Tibial artery (tissue), 4 donors: Measurements from ENCODE around the gene TGFB1.

ENCODE experiments used
- DNase-seq, 2 donors: peaks; one replicate each; pipeline ENCODE4 v3.0.0-alpha.2; 2019
- H3K27ac ChIP-seq, 2 donors: fragments of 200-600 bp; sonication (generic) in 1 of 2; 1 replicate in 1 of 2; 2 replicates in 1 of 2; pipeline ENCODE4 v1.5.1; 2018 to 2019; ENCODE audit warnings: mild to moderate bottlenecking in 1 of 2
- H3K27me3 ChIP-seq, 2 donors: fragments of 200-600 bp; sonication (generic) in 1 of 2; one replicate each; pipeline versions ENCODE4 v1.5.1 to v1.6.0; 2016 to 2019
- H3K36me3 ChIP-seq, 3 donors: fragments of 200-600 bp; sonication (generic) in 2 of 3; one replicate each; pipeline ENCODE4 v1.5.1; 2016 to 2019; ENCODE audit warnings: mild to moderate bottlenecking in 2 of 3
- H3K4me1 ChIP-seq, 4 donors: fragments of 200-600 bp; sonication (generic) in 2 of 4; 1 replicate in 3 of 4; 2 replicates in 1 of 4; pipeline ENCODE4 v1.5.1; 2016 to 2019
- H3K4me3 ChIP-seq, 2 donors: fragments of 200-600 bp; sonication (generic) in 1 of 2; 1 replicate in 1 of 2; 2 replicates in 1 of 2; pipeline ENCODE4 v1.5.1; 2018 to 2019; ENCODE audit warnings: mild to moderate bottlenecking in 2 of 2
- H3K9me3 ChIP-seq, 3 donors: fragments of 200-600 bp; sonication (generic) in 1 of 3; one replicate each; pipeline ENCODE4 v1.5.1; 2016 to 2019
- intact Hi-C: fragments of 100-400 bp; cut with DNase I; formaldehyde crosslinking; loops from one replicate; pipeline ENCODE4 v1.15.0; 2023; ENCODE audit warnings: low total_unique reads
- TF ChIP-seq, protein P1 (sequence below), 2 experiments: fragments of 200-600 bp in 1 of 2; fragments of 450-650 bp in 1 of 2; IDR thresholded peaks; one replicate each; pipeline ENCODE4 v1.5.1; 2017 to 2019; ENCODE audit warnings: antibody characterized with exemption in 2 of 2, mild to moderate bottlenecking in 1 of 2, moderate library complexity in 1 of 2

Gene TGFB1

DNA sequence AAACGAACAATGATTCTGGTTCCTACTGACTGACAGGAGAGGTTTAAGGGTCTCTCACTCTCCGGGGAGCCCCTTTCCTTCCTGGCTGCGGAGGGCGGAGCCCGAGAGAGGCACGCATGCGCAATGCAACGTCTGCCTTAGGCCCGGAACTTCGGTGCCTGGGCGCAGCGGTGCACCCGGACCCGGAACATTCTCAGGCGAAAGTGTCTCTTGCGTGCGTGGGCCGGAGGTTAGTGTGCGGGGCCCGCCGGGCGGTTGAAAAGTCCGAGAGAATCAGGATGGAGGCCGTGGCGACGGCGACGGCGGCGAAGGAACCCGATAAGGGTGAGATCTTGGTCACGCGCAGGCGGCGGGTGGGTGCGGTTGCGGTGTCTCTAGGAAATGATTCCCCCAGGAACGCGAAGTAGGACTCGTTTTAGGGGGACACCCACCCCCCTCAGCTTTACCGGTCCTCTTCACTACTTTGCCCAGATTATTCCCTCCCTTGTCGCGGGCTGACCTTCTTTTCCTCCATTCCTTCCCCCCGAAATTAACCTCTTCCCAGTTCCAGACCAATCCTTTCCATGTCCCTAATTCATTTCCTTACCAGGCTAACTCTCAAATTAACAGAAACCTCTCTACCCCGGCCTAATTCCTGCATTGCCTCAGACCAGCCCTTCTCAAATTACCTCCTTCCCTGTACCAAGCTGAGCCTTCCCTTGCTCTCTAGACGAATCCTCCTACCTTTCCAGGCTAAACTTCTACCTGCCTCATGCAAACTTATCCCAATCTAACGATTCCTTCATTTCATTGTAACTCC, 43.5 kb downstream of the TGFB1 start, which contains the start of gene CCDC97:
Gene CCDC97, plus strand, starts transcription at position 140 of the 799 bp plus-strand sequence. Its CDS starts 139 bp downstream, at position 279.
- no peaks in the 10 kb centered on the region for H3K9me3 ChIP-seq
- H3K27me3 ChIP-seq: no peaks in the 10 kb centered on the region
- H3K27ac ChIP-seq: peak within 1 kb of the TSS; percentile 88 to 91
- peaks cover 21 to 55% (median 41%) of the 10 kb centered on the region in 3 donors for H3K36me3 ChIP-seq
- DNase-seq: peak; percentile 77 to 92
- intact Hi-C loops: loop anchor here (5.0 kb wide), 1 partner anchor 42 kb away; the partner anchor contains the start of gene TGFB1
- H3K4me1 ChIP-seq: peaks cover 4 to 40% (median 32%) of the 10 kb centered on the region in 4 donors
- TF ChIP-seq, protein P1, sequence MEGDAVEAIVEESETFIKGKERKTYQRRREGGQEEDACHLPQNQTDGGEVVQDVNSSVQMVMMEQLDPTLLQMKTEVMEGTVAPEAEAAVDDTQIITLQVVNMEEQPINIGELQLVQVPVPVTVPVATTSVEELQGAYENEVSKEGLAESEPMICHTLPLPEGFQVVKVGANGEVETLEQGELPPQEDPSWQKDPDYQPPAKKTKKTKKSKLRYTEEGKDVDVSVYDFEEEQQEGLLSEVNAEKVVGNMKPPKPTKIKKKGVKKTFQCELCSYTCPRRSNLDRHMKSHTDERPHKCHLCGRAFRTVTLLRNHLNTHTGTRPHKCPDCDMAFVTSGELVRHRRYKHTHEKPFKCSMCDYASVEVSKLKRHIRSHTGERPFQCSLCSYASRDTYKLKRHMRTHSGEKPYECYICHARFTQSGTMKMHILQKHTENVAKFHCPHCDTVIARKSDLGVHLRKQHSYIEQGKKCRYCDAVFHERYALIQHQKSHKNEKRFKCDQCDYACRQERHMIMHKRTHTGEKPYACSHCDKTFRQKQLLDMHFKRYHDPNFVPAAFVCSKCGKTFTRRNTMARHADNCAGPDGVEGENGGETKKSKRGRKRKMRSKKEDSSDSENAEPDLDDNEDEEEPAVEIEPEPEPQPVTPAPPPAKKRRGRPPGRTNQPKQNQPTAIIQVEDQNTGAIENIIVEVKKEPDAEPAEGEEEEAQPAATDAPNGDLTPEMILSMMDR (IDR thresholded peaks at IDR 0.05): peak in 1 of 2 experiments; percentile 15
- H3K4me3 ChIP-seq: peak within 1 kb of the TSS; percentile 69 to 70

DNA sequence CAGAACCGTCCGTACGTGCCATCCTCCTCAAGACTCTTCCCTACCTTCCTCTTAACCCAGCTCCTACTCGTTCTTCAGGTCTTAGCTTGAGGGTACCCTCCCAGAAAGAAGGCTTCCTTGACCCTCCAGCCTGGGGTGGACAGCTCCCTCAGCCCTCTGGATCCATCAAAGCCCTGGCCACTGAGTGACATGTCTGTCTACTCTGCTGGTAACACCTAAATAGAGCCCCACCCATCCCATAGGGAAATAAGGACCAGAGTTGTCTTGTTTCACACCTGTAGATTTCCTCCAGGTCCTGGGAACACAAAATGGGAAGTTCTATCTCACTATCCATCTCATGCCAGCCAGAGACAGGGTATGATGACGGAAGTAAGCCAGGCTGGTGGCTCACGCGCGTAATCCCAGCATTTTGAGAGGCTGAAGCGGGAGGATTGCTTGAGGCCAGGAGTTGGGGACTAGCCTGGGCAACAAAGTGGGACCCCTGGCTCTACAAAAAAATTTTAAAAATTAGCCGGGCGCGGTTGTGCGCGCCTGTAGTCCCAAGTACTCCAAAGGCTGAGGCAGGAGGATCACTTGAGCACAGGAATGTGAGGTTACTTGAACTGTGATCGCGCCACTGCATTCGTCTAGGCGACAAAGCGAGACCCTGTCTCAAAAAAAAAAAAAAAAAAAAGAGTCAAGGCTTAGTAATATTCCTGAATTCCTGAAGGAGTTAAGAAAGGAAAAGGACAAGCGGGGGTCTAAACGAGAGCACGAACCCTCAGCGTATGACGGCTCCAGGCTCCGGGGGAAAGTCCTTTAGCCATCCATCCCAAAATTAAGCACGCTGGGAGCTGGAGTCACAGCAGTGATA, 44.3 kb downstream of the TGFB1 start:
- Histone ChIP-seq H3K27me3 (no peaks in the 10 kb centered on the region), H3K9me3 (no peaks in the 10 kb centered on the region), H3K27ac (peak overlapping the region; percentile 88 to 91), H3K4me1 (peaks cover 4 to 40% (median 32%) of the 10 kb centered on the region in 4 donors), H3K4me3 (peak overlapping the region; percentile 69 to 70), H3K36me3 (peaks cover 29 to 58% (median 50%) of the 10 kb centered on the region in 3 donors)
- TF ChIP-seq, protein P1 (IDR thresholded peaks at IDR 0.05): no peak
- DNase-seq: peak in 1 of 2 donors; percentile 33
- intact Hi-C loops: loop anchor here (2.0 to 5.0 kb wide), 3 partner anchors 43 to 105 kb away; partner anchors contain the start of genes HNRNPUL1 and TGFB1

DNA sequence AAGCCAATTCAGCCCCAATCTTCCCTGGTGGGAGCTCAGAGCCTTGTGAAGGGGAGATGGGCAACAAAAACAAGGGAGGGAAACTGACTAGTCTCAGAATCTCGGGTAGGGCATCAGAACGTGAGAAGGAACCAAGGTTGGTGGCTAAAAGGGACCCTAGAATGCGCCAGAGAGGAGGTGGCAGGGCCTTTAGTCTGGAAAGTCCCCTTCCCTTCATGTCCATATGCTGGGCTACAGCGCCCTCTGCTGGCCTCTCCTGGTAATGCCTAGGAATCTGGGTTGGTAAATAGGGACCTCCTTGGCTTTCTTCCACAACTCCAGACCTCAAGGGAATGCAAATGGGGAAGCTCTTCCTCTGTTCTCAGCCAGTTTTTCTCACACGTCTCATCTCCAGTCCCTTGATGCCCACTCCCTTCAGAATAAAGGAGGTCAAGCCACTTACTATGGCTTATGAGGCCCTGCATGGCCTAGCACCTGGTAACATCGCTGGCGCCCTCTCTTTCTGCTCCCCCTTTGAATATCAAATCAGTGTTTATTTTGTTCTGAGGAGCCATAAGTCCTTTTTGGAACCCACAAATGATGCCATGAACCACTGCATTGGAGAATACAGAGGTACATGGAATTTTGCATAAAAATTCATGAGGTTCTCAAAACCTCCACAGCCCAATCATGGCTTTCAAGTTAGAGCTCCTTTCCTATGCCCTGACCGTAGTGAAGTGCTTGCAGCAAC, 45.1 kb downstream of the TGFB1 start:
- Histone ChIP-seq H3K4me3 (peak overlapping the region; percentile 69 to 70), H3K9me3 (no peaks in the 10 kb centered on the region), H3K4me1 (peaks cover 4 to 40% (median 32%) of the 10 kb centered on the region in 4 donors), H3K27me3 (no peaks in the 10 kb centered on the region), H3K36me3 (peaks cover 37 to 58% (median 55%) of the 10 kb centered on the region in 3 donors), H3K27ac (peak overlapping the region; percentile 88 to 91)
- peak; percentile 96 to 98 for DNase-seq
- intact Hi-C loops: loop anchor here (2.0 to 5.0 kb wide), 2 partner anchors 46 to 104 kb away; partner anchors contain the start of gene HNRNPUL1
- TF ChIP-seq, protein P1 (IDR thresholded peaks at IDR 0.05): peak; percentile 95 to 98

DNA sequence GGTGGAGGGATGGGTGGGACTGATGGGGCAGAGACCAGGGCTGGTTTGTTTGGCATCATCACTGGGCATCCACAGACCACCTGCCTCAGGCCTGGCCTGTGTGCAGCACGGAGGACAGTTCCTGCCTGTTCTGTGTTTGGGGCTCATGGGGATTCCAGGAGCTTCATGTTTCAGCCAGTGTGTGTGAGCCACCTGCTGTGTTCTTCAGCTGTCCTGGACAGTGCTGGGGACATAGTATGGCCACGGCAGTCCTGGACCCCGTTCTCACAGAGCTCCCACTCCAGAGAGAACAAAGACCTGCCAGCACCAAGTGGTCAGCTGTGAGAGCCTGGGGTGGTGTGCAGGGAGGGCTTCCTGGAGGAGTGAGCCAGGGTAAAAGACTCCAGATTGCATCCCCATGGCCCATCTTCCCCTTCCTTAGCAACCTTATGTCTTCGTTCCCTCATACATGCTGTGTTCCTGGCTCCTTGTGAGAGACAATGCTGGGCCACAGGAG, 45.7 kb downstream of the TGFB1 start:
- intact Hi-C loops: loop anchor here (2.0 to 5.0 kb wide), 2 partner anchors 46 to 103 kb away; partner anchors contain the start of gene HNRNPUL1
- Histone ChIP-seq H3K36me3 (peaks cover 44 to 58% (median 55%) of the 10 kb centered on the region in 3 donors), H3K9me3 (no peaks in the 10 kb centered on the region), H3K4me3 (no peak overlapping the region), H3K27me3 (no peaks in the 10 kb centered on the region), H3K4me1 (peaks cover 4 to 39% (median 32%) of the 10 kb centered on the region in 4 donors), H3K27ac (peak overlapping the region; percentile 88 to 91)
- DNase-seq: no peak
- TF ChIP-seq, protein P1 (IDR thresholded peaks at IDR 0.05): no peak
